NOMO-1 treated with dmso at 0.1 percent for 144 hours (cell line): Measurements from ENCODE around the gene RNF144A.

Experiments used
- DNase-seq: peaks from one replicate; lab custom pipeline; 2025; ENCODE audit not compliant: unreplicated experiment; lab: John Stamatoyannopoulos, UW

RNF144A gene

DNA sequence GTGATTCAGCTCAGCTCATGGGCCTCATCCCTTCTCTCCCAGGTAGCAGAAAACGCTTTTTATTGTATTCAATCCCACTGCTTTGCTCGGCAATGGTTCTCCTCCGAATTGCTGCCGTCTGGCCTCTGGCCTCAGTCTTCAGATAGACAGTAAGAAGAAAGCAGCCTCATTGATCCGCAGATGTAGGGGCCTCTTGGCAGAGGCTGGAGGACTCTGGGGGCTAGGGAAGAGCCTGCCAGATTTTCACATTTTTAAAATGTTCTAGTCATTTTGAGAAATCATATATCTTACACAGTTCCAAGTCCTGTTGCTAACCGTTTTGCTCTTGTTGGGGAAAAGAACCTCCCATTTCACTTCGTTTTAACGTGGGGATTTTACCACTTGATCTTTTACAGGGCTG is 123.3 kb downstream of the RNF144A start:
- no peak for DNase-seq

DNA sequence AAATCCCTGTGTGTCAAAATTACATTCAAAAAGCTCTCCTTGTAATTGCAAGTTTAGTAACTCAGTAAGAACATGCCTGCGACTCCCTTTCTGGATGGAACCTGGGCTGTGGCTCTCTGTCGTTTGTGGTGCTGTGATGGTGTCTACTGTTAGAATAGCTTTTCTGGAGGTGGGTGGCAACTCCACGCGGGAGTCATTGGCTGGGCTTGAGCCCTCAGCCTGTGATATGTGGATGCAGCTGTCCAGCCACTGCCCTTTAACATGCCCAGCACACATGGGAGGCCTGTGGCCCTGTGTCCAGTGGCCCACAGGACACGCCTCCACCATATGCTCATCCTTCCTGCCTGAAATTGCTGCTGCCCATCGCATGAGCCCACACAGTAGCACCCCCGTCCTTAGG is 124.2 kb downstream of the RNF144A start:
- no peak for DNase-seq

DNA sequence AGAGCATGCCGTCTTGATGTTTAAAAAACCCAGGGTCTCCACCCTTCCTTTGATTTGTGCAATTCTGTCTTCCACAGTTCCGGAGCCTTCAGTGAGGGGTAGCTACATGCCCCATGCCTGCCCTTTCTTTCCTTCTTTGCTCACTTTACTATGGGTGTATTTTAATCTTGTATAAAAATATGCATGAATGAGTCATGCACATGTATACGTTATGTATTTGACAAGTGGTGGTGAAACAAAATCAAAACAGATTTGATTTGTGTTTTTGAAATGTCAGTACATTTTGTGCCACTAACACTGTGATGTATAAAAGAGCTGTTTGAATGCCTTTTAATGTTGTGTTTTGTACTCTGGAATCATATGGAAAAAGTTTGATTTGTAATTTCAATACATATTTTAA is 126.5 kb downstream of the RNF144A start:
- DNase-seq = no peak

DNA sequence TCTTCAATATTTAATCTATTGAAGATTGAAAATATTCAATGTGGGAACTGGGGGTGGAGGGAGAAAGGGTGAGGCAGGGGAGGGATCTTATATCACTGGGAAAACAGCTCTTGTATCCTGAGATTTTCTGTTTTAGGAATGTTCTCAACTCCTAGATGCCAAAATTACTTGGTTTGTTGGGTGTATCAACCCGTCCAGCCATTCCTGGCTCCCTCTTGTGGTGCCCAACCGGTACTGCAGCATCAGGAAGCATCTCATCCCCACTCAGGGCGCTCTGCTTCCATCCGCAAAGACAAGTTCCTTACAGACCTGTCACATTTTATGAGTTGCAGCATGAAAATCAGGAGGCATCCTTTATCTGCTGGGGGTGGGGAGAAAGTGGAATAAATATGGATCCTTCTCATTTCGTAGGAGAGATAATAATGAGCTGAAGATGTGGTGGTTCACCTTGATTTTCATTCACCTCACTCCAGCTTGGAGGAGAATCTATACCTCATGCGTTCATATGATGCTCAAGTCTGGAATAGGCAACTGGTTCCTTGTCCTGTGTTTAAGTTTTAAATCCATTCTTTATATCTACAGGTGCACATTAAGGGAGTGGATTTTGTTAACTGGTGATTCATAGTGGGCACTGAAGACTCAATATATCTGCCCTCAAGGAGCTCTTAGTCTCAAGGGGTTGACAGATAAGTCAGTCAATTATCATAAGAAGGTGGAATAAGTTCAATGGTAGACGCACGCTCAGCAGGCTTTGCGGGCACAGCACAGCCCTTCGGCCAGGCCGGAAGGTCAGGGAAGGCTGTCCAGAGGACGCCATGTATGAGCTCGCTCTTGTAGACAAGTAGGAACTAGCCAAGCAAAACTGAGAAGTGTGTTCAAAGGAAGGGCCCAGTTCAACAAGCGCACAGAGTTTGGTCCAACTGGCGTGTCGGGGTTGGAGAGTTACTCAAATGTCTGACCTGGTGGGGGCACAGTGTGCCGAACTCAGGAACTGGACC is 127.3 kb downstream of the RNF144A start:
- no peak for DNase-seq

DNA sequence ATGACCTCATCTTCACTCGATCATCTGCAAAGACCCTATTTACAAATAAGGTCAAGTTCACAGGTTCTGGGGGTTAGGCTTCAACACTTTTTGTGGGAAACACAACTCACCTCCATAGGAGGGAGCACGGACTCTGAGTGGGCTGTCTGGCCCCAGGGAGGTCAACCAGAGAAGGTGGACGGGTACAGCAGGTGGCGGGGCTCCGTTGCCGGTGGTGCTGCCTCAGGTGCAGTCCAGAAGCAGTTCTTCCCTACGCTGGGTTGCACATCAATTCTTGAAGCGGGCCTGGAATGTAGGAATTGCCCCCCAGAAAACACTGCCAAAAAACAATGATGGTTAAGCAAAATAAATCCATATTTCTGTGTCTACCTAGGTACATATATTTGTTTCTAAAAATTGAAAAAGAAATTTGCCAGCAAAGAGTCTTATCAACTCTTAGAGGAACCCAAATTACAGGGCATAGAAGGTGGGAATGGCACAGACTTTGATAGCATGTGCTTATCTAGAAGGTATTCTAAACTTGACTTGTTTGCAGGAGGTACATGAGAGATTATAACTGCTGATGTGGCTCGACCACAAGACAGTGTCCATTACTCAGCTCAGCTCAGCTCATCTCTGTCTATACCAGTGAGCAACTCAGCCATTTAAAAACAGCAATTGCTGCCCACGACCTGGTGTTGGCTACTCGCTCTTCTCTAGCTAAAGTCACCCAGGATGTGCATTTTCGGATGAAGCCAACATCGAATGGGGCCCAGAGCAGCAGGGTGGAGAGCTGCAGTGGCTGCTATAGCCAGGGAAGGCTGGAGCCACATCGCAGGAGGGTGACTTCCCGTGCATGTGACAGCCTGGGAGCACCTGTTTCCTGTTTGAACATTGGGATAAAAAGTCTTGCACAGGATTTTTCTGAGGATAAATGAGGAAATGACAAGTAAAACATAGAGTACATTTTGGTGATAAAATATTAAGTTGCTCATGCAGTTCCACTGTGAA is 128.7 kb downstream of the RNF144A start:
- no peak for DNase-seq

DNA sequence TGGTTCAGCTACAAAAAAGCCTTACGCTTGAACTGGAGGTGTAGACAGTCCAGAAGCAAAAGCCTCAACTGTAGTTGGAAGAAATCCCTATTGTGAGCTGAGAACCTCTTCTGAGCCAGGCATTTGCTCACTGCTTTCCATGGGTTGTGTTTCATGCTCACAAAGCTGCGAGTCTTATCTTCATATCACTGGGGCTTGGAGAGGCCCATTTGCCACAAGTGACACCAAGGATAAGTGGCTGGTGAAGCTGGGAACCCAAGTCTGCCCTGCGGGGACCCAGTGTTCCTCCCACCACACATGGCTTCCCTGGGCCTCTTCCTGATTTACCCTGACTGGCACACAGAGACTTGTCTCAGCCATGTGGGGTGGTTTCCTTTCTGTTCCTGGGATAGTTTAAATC is 130.4 kb downstream of the RNF144A start:
- DNase-seq = no peak

DNA sequence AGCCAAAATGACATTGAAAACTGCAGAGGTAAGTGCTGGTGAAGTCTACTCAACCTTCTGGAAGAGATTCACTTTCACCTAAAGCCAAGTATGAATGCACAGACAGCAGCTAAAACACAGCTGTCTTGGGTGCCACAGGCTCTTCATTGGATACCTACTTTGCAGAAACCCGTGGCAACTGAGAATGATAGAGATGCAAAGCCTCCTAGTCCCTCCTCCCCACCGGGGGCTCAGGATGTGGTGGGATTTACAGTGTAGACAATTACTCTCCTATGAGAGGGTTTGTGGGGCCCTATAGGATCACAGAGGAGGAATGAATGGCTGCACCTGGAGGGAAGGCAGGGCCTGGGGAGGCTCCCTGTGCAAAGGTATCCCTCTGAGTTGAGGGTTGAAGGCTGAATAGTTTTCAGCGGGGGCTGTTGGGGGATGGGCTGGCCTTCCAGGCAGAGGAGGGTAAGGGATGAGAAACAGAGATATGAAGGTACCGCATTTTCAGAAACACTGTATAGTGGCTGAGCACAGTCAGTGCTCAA is 131.6 kb downstream of the RNF144A start:
- DNase-seq = no peak

DNA sequence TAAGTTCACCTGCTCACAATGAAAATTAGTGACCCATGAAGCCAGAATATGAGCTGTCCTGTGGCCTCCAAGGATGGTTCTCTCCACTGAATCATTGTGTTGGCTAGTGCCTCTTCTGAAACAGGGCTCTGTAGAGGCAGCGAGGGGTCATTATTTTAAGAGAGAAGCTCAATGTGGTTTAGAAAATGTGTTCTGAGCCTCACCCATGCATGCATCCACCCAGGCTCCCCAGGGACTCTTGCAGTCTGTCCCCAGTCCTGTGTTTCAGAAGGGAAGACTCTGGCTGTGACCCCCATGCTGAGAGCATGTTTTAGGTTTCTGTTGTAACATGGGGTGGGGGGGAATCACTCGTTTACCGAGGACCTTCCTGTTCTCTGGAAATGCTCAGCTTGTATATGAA is 135.2 kb downstream of the RNF144A start:
- no peak for DNase-seq

DNA sequence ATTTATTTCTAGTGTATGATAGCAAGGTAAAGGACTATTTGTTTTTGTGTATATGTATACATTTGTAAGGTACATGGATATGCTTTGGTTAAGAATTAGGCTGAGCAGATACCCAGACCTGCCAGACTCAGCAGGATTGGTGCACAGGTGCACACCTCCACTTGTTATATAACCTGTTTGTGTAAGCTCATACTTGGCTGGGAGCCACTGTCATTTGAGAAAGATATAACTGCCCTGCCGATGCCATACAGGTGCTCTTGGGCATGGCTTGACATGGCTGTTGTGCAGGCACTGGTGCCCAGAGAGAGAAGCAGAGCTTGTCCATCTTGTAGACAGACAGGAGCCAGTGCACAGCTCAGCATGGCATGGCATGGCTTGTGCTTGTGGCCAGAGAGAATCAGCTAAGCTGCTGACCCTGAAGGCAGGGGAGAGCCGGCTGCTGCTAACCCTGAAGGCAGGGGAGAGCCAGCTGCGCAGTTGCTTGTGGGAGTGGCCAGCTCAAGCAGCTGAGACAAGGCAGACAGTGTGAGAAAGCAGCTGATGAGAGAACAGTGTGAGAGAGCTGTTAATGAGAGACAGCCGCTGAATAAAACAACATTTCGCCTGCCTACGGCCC is 136.5 kb downstream of the RNF144A start:
- DNase-seq = no peak

DNA sequence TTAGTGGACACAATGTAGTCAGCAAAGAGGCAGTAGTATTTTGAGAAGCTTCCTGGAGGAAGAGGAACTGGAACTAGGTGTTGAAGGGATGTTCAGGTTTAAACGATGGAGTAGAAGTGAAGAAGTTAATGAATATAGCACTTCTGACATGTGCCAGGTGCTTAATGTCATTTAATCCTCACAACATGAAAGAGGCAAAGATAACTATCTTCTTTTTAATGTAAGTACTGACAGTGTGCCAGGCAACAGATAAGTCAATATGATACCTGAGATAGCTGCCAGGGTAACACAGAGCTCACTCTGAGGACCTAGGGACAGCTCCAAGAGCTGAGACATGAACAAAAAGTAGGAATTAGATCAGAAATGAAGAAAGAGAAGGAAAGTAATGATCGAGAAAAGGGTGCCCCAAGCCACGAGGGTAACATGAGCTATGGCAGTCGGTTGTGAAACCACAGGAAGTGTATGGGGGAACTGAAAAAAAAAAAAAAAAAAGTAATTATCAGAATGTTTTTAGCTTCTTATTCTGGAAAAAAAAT is 140.7 kb downstream of the RNF144A start:
- peak; percentile 18 for DNase-seq

DNA sequence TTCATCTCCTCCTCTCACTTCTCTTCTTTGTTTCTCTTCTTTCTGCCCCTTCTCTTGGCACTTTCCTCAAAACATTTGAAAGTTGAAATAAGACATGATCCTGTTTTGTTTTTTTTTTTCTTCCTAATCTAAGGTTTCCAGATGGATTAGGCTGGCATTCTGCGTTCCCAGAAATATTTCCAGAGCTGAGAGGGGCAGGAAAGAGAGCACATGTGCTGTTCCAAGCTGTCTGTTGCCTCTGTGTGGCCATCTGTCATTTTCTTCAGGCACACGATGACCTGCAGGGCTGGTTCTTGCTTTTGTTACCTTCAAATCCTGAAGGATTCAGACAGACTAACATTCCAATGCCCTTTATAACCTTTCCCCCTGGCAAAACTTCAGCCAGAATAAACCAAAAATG is 142.9 kb downstream of the RNF144A start:
- no peak for DNase-seq

DNA sequence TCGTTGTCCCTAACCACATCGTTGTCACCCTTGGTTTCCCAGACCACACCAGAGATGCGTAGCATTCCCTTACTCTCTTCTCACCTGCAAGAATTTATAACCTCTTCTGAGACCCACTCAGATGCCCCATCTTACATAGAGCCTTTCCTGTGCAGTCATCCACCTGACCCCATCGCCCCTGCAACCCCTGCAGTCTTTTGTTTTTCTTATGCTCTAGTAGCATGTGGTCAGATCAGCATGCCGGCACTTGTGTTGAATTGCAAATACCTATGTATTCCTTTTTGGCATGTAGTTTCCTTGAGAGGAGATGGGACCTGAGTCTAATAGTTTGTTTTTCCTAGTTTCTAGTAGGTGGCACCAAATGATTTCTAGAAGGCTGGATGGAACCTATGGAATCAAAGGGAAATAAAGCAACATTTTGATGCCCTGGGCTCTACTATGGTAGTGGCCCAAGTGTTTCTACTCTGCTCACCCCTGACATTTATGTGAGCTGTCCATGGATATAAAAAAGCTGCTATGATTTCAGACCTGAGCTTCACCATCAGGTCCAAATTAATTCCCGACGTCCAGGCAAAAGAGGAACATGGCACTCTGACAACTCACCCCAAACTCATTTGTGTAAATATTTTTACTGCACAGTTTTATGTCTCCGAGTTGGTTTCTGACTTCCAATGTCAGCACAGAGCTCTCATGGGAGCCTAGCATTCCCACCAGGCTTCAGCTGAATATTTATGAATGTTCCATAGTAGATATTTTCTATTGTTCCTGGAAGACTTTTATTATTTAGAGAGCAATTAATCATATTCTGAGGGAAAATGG is 143.6 kb downstream of the RNF144A start:
- DNase-seq = no peak

DNA sequence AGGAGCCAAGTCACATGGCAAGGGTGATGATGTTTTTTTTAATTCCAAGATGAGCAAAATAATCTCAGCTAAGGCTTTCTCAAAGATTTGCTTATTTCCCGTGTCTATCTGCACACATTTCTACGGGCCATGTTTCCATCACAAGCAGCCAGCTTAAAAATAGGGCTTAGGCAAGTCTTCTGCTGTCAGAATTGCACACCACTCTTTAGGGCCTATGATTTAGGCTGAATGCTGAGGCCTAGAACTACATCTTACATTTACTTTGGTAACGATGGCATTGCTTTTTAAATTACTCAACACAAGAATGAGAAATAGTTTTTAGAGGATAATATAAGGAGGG is 144.2 kb downstream of the RNF144A start:
- DNase-seq = no peak

DNA sequence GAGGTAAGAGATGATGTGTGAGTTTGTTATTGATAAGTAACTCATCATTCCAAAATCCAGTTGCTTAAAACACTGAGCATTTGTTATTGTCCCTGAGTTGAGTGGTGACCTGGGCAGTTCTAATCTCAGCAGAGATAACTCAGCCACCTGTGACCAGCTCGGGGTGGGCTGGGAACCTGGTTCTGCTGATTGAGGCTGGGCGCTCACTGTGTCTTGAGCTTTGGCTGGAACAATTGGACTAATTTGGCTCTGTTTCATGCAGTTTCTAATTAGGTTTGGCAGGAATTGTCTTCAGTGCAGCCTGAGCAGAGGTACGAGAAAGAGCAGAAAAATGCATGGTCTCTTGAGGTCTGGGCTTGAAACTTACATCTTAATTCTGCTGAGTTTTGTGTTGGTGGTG is 144.7 kb downstream of the RNF144A start:
- DNase-seq = no peak

DNA sequence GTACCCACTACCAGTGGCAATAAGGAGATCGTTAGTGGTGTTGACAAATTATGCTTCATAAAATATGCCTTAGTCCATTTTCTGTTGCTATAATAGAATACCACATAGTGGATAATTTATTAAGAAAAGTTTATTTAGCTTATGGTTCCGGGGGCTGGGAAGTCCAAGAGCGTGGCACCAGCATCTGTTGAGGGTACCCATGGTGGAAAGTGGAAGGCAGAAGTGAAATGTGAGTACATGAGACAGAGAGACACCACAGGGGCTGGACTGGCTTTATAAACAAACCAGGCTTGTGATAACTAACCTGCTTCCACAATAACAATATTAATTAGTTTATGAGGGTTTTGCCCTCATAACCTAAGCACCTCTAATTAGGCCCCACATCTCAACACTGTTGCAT is 146.6 kb downstream of the RNF144A start:
- no peak for DNase-seq

DNA sequence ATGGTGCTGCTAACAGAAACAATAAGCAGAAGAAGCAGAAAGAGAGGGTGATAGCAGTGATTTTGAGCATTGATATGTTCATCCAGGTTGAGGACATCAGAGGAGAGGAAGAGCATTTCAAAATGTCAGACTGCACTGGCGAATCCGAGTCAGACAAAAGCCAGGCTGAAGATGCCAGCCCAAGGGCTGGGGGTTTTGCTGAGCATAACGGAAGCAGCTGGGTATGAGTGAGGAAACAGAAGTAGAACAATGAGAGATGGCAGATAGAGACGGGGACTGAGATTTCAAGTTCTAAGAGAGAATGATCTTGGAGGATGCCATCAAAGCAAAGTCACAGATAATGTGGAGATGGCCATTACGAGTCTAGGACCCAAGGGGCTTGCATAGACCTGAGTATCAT is 151.2 kb downstream of the RNF144A start:
- no peak for DNase-seq

DNA sequence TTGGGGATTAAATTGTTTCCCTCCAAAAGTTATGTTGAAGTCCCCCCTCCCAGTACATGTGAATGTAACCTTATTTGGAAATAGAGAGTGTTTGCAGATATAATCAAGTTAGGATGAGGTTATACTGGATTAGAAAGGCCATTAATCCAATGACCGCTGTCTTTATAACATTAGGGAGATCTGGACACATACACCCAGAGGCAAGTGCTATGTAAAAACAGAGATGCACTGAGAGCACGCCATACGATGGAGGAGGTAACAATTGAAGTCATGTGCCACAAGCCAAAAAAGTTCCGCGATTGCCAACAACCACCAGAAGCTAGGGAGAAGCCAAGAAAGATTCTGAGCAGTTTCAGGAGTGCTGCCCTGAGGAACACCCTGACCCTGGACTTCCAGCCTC is 153.3 kb downstream of the RNF144A start:
- DNase-seq = no peak

DNA sequence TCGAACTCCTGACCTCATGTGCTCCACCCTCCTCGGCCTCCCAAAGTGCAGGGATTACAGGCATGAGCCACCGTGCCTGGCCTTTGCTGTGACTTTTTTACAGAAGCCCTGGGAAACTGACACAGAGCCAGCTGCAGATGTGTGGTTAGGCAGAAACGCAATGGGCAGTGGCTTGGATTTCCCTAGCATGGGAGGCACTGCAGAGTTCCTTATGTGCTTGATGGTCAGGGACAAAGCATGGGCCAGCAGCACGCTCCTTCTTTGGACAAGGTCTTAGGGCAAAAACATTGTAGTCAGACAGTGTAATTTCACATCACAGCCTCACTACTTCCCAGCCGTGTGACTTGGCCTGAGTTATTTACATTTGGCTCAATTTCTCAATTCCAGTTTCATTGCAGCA is 153.9 kb downstream of the RNF144A start:
- DNase-seq = no peak

DNA sequence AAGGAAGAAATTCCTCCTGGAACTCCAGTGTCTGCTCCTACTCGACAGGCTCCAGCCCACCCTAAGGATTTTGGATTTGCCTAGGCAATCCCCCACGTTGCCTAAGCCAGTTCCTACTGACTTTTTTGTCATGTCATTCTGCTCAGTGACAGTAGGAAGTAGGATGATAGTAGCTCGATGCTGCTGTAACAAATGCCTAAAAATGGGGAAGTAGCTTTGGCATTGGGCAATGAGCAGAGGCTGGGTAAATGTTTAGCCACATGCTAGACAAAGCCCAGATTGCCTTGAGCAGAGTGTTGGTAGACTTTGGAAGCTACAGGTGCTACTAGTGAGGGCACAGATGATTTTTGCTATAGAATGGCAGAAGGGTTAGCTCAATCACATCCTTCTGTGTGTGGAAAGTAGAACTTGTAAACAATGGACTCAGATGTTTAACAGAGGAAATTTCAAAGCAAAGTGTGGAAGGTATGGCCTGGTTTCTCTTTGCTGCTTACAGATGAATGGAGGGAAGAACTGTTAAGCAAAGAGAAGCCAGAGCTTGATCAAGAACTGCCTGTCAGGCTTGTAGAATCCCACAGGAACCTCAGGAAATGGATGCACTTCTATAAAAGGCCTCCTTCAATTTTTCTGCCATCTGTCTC is 154.8 kb downstream of the RNF144A start:
- DNase-seq = peak; percentile 60

DNA sequence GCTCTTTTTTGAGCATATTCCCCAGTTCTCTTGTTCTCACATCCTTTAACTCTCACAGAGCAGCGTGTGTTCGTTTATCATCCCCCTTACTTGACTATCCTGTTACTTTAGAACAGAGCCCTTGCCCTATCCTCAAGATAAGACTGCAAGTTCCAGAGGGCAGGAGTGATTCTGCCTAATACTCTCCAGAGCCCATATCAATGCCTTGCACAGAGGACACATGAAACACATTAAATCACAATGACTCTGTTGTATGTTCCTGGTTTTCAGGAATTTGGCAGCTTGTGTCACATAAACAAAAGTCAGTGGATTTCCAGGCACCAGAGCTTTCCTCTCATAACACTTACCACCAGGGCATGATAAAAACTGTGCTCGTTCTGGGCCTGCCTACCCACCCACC is 156.7 kb downstream of the RNF144A start:
- DNase-seq = no peak
